Peyer's patch (tissue), 4 donors: ENCODE results near the gene SELENOH.

Experiments
- POLR2A ChIP-seq, 2 donors: fragments of 450-650 bp; IDR thresholded peaks; one replicate each; pipeline ENCODE4 v1.5.1; 2017; ENCODE audit warnings: antibody characterized with exemption in 2 of 2, mild to moderate bottlenecking in 2 of 2, moderate library complexity in 2 of 2
- TF ChIP-seq, protein P1 (sequence below), 6 experiments: fragments of 450-650 bp in 4 of 6; fragments of 200-600 bp in 2 of 6; sonication (generic) in 1 of 6; IDR thresholded peaks; one replicate each; pipeline ENCODE4 v1.5.1; 2017 to 2019; ENCODE audit warnings: antibody characterized with exemption in 6 of 6, mild to moderate bottlenecking in 3 of 6, moderate library complexity in 1 of 6

DNA sequence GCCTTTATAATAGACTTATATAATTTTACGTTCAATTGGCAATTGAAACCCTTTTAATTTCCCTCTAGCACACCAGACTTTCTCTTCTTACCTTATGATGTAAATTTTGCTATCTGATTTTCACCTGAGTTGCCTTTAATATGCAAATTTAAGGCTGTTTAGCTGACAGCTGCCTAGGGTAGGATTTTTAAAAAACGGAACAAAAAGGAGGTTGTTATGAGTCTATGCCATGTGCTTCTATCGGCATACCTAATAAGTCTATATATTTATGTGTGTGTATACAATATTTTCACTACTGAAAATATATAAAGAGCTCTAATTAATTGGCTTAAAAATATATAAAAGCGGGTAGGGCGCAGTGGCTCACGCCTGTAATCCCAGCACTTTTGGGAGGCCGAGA, 11.8 kb upstream of the SELENOH start:
- TF ChIP-seq, protein P1, sequence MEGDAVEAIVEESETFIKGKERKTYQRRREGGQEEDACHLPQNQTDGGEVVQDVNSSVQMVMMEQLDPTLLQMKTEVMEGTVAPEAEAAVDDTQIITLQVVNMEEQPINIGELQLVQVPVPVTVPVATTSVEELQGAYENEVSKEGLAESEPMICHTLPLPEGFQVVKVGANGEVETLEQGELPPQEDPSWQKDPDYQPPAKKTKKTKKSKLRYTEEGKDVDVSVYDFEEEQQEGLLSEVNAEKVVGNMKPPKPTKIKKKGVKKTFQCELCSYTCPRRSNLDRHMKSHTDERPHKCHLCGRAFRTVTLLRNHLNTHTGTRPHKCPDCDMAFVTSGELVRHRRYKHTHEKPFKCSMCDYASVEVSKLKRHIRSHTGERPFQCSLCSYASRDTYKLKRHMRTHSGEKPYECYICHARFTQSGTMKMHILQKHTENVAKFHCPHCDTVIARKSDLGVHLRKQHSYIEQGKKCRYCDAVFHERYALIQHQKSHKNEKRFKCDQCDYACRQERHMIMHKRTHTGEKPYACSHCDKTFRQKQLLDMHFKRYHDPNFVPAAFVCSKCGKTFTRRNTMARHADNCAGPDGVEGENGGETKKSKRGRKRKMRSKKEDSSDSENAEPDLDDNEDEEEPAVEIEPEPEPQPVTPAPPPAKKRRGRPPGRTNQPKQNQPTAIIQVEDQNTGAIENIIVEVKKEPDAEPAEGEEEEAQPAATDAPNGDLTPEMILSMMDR (IDR thresholded peaks at IDR 0.05), result no peak
- no peak for TF ChIP-seq POLR2A (IDR thresholded peaks at IDR 0.05)
